SK-N-SH (cell line): ENCODE results near the gene IBSP. TPM values are rescaled to one million over a fixed set of nuclear protein-coding genes. Genes with fewer than 3 reads are reported as not detected.

Source experiments
- CTCF ChIA-PET: fragments of 300-600, 350-600 bp; formaldehyde crosslinking; extraction: SDS; loops from one replicate; lab custom pipeline; 2021; lab: Yijun Ruan, JAX
- POLR2A ChIA-PET: fragments of 350-600 bp; sonication (Branson Sonifier 250); formaldehyde crosslinking; extraction: SDS; loops from one replicate; lab custom pipeline; 2020; ENCODE audit warnings: antibody characterized with exemption, inconsistent platforms; lab: Yijun Ruan, JAX
- DNase-seq: peaks from one replicate; pipeline ENCODE4 v3.0.0; 2012
- H2AFZ ChIP-seq: fragments of 200-600 bp; sonication (generic); 2 replicates; pipeline ENCODE4 v1.8.1; 2016; ENCODE audit warnings: antibody characterized with exemption, mild to moderate bottlenecking, low read depth
- H3F3A ChIP-seq: fragments of 200-600 bp; sonication (generic); replicated peaks from 2 replicates; pipeline ENCODE3; 2016; ENCODE audit warnings: antibody characterized with exemption, mild to moderate bottlenecking; ENCODE audit not compliant: insufficient read depth
- H3K27ac ChIP-seq, 2 experiments: fragments of 200-500 bp in 1 of 2; fragments of 200-600 bp in 1 of 2; sonication (Bioruptor generic) in 1 of 2; sonication (generic), shearing (Covaris generic) in 1 of 2; 2 replicates each; pipeline versions ENCODE4 v1.5.1 to v1.6.1; 2014 to 2016; ENCODE audit warnings: low read depth in 2 of 2, inconsistent platforms in 1 of 2, low read length in 1 of 2, mild to moderate bottlenecking in 1 of 2, mixed read lengths in 1 of 2
- H3K27me3 ChIP-seq: fragments of 200-600 bp; sonication (generic), shearing (Covaris generic); 2 replicates; pipeline ENCODE4 v1.6.1; 2016; ENCODE audit warnings: mixed run types; ENCODE audit not compliant: insufficient read depth
- H3K36me3 ChIP-seq, 2 experiments: fragments of 200-500 bp in 1 of 2; fragments of 200-600 bp in 1 of 2; sonication (Bioruptor generic) in 1 of 2; sonication (generic) in 1 of 2; replicated peaks in 1 of 2; 2 replicates each; pipeline versions ENCODE3 to v1.5.1; 2014 to 2016; ENCODE audit warnings: low read length in 1 of 2, mild to moderate bottlenecking in 1 of 2; ENCODE audit not compliant: insufficient read depth in 2 of 2, control insufficient read depth in 1 of 2
- H3K4me1 ChIP-seq, 2 experiments: fragments of 200-500 bp in 1 of 2; fragments of 200-600 bp in 1 of 2; sonication (Bioruptor generic) in 1 of 2; sonication (generic), shearing (Covaris generic) in 1 of 2; 2 replicates each; pipeline versions ENCODE4 v1.5.1 to v1.6.1; 2014 to 2016; ENCODE audit warnings: low read depth in 1 of 2, low read length in 1 of 2, mixed run types in 1 of 2; ENCODE audit not compliant: insufficient read depth in 2 of 2, control insufficient read depth in 1 of 2
- H3K4me2 ChIP-seq: fragments of 200-600 bp; sonication (generic), shearing (Covaris generic); 2 replicates; pipeline ENCODE4 v1.6.1; 2017; ENCODE audit warnings: mixed run types
- H3K4me3 ChIP-seq, 2 experiments: fragments of 200-500 bp in 1 of 2; fragments of 200-600 bp in 1 of 2; sonication (Bioruptor generic) in 1 of 2; sonication (generic), shearing (Covaris generic) in 1 of 2; 2 replicates each; pipeline versions ENCODE4 v1.5.1 to v1.8.1; 2014 to 2016; ENCODE audit warnings: low read depth in 2 of 2, inconsistent platforms in 1 of 2, low read length in 1 of 2, mild to moderate bottlenecking in 1 of 2, mixed read lengths in 1 of 2, moderate library complexity in 1 of 2
- H3K79me2 ChIP-seq: fragments of 200-600 bp; sonication (generic); 2 replicates; pipeline ENCODE4 v1.8.1; 2017; ENCODE audit warnings: mild to moderate bottlenecking; ENCODE audit not compliant: insufficient read depth
- H3K9ac ChIP-seq: fragments of 200-600 bp; sonication (generic); 2 replicates; pipeline ENCODE4 v1.6.1; 2017; ENCODE audit warnings: mixed run types
- H3K9me2 ChIP-seq: fragments of 200-600 bp; sonication (generic); 2 replicates; pipeline ENCODE4 v1.6.1; 2017; ENCODE audit warnings: mixed run types
- H3K9me3 ChIP-seq: fragments of 200-600 bp; sonication (generic); 2 replicates; pipeline ENCODE4 v1.6.1; 2017; ENCODE audit warnings: mixed run types, mild to moderate bottlenecking, moderate library complexity
- H4K20me1 ChIP-seq: fragments of 200-600 bp; sonication (generic); 2 replicates; pipeline ENCODE4 v1.6.1; 2017; ENCODE audit warnings: mild to moderate bottlenecking, mixed run types; ENCODE audit not compliant: insufficient read depth
- CHD2 ChIP-seq: fragments of 150-350 bp; IDR thresholded peaks from 2 replicates; pipeline ENCODE4 v1.6.1; 2018; ENCODE audit warnings: low read length; ENCODE audit not compliant: partially characterized antibody
- ELF1 ChIP-seq: IDR thresholded peaks from 2 replicates; pipeline ENCODE4 v1.4.0; 2012
- FOXJ3 ChIP-seq: sonication (generic); formaldehyde crosslinking; IDR thresholded peaks from 2 replicates; pipeline ENCODE4 v1.5.1; 2020; ENCODE audit warnings: mild to moderate bottlenecking, missing genetic modification reagents
- FOXM1 ChIP-seq: IDR thresholded peaks from 2 replicates; pipeline ENCODE4 v1.4.0; 2012; ENCODE audit warnings: low read depth, mild to moderate bottlenecking
- GATA2 ChIP-seq: sonication (generic); formaldehyde crosslinking; IDR thresholded peaks from 2 replicates; pipeline ENCODE4 v1.5.0; 2020; ENCODE audit warnings: mild to moderate bottlenecking, missing genetic modification reagents
- MEF2A ChIP-seq: IDR thresholded peaks from 2 replicates; pipeline ENCODE4 v1.4.0; 2012; ENCODE audit warnings: low read depth, borderline replicate concordance
- MXI1 ChIP-seq: IDR thresholded peaks from 2 replicates; pipeline ENCODE4 v1.6.1; 2012; ENCODE audit warnings: mild to moderate bottlenecking, low read depth, low read length, improper control_type of control experiment
- RCOR1 ChIP-seq: fragments of 150-350 bp; IDR thresholded peaks from 2 replicates; pipeline ENCODE4 v1.6.1; 2017; ENCODE audit warnings: antibody characterized with exemption, low read length
- TAF1 ChIP-seq: IDR thresholded peaks from 2 replicates; pipeline ENCODE4 v1.6.1; 2012; ENCODE audit warnings: low read depth, mild to moderate bottlenecking, low read length, moderate library complexity, borderline replicate concordance
- TEAD4 ChIP-seq: IDR thresholded peaks from 2 replicates; pipeline ENCODE4 v1.4.0; 2012; ENCODE audit warnings: mild to moderate bottlenecking, borderline replicate concordance; ENCODE audit not compliant: insufficient read depth
- USF2 ChIP-seq: fragments of 150-350 bp; IDR thresholded peaks from 2 replicates; pipeline ENCODE4 v1.6.1; 2017; ENCODE audit warnings: antibody characterized with exemption, low read length, low read depth, borderline replicate concordance
- YY1 ChIP-seq: IDR thresholded peaks from 2 replicates; pipeline ENCODE4 v1.4.0; 2012; ENCODE audit warnings: low read depth, mild to moderate bottlenecking
- WGBS: methylation state at CpG from one replicate; pipeline ENCODE4 v1.1.6; 2017; ENCODE audit warnings: low lambda C conversion rate; 5-methylcytosine and 5-hydroxymethylcytosine counted together
- polyA plus RNA-seq, 3 experiments: library from polyadenylated mRNA; depleted of rRNA; stranded (reverse); fragments of >200 nt; gene quantifications; 2 replicates each; pipeline ENCODE4 v1.2.3, GENCODE V29; 2012
- TF ChIP-seq, protein P1 (sequence below): IDR thresholded peaks from 2 replicates; pipeline ENCODE4 v1.4.0; 2012; ENCODE audit warnings: low read depth

The IBSP gene
- polyA plus RNA-seq, 1 of the 3 experiments (the other 2 are of a cell fraction), result not detected

GRCh38 chr4:87857789-87858188, 58.4 kb downstream of the IBSP start:
- H3K4me2 ChIP-seq, result no peak overlapping the region
- POLR2A ChIA-PET, result no interaction called here
- H3K27ac ChIP-seq, result no peak overlapping the region
- H3K9me3 ChIP-seq, result no peaks in the 10 kb centered on the region
- no peaks in the 10 kb centered on the region for H3K9me2 ChIP-seq
- no peak overlapping the region for H3K9ac ChIP-seq
- TF ChIP-seq TAF1 (no peak), TEAD4 (no peak), GATA2 (CRISPR knock-in tag) (no peak), CHD2 (no peak), RCOR1 (no peak), MEF2A (no peak), USF2 (no peak), ELF1 (no peak), MXI1 (no peak), FOXM1 (no peak), FOXJ3 (CRISPR knock-in tag) (no peak), YY1 (no peak)
- TF ChIP-seq, protein P1, sequence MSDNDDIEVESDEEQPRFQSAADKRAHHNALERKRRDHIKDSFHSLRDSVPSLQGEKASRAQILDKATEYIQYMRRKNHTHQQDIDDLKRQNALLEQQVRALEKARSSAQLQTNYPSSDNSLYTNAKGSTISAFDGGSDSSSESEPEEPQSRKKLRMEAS, result no peak
- TF ChIP-seq, all 33 proteins: peak for 0
- no peaks in the 10 kb centered on the region for H3K27me3 ChIP-seq
- WGBS, result 55% methylated on average over 5 of the region's 5 CpGs
- no peak for DNase-seq
- H3K79me2 ChIP-seq, result no peaks in the 10 kb centered on the region
- H3K4me1 ChIP-seq, result no peaks in the 10 kb centered on the region
- no peak overlapping the region for H2AFZ ChIP-seq
- H3K36me3 ChIP-seq, result no peaks in the 10 kb centered on the region
- H3K4me3 ChIP-seq, result no peak overlapping the region
- CTCF ChIA-PET, result interaction anchor here (0.7 to 1.4 kb wide), 5 partner anchors 9 to 354 kb away, joined by 3 to 8 read pairs (median 3); no protein-coding TSS in a partner anchor
- H3F3A ChIP-seq, result no peaks in the 10 kb centered on the region
- H4K20me1 ChIP-seq, result no peaks in the 10 kb centered on the region

Other genes starting within 250 kb of the IBSP start
- not detected in 2 replicates for gene DSPP, start 191.0 kb upstream of the IBSP start, polyA plus RNA-seq (2012; rRNA removed)
- not detected in 2 replicates for gene DMP1, start 149.3 kb upstream of the IBSP start, polyA plus RNA-seq (2012; rRNA removed)
- gene MEPE, start 33.4 kb downstream of the IBSP start, polyA plus RNA-seq (2012; rRNA removed), result not detected in 2 replicates
- 0.82 and 1.3 TPM in 2 replicates for gene SPP1, start 176.2 kb downstream of the IBSP start, polyA plus RNA-seq (2012; rRNA removed)
- gene PKD2, start 208.1 kb downstream of the IBSP start, polyA plus RNA-seq (2012; rRNA removed), result 44.6 and 52.0 TPM in 2 replicates